HG02938 (cell line): ENCODE results near the gene CD79B.

Experiments
- ATAC-seq: cut with Tn5 transposase; IDR thresholded peaks from one replicate; pipeline ENCODE4 v1.9.1; 2021; ENCODE audit warnings: mild to moderate bottlenecking, moderate library complexity; ENCODE audit not compliant: unreplicated experiment

Gene CD79B

GRCh38 chr17:63931981-63932561 lies at the start of gene CD79B:
Gene CD79B, minus strand, starts transcription at chr17:63932331. Its CDS starts 70 bp downstream, at chr17:63932261.
- ATAC-seq, result peak; percentile 76

- no peak for ATAC-seq
Observed at GRCh38 chr17:63978272-63979200, 46.4 kb upstream of the CD79B start.

- no peak for ATAC-seq
Observed at GRCh38 chr17:63976702-63977101, 44.6 kb upstream of the CD79B start.

GRCh38 chr17:63975541-63976092 lies 43.5 kb upstream of the CD79B start:
- no peak for ATAC-seq

- no peak for ATAC-seq
Observed at GRCh38 chr17:63974594-63975192, 42.6 kb upstream of the CD79B start.

GRCh38 chr17:63973930-63974593 lies 41.9 kb upstream of the CD79B start:
- ATAC-seq, result no peak

- no peak for ATAC-seq
Observed at GRCh38 chr17:63973247-63973646, 41.1 kb upstream of the CD79B start.

- no peak for ATAC-seq
Observed at GRCh38 chr17:63972796-63973195, 40.7 kb upstream of the CD79B start, which contains the start of gene SCN4A. Gene SCN4A, minus strand, starts transcription at chr17:63972918. Its CDS starts 77 bp downstream, at chr17:63972841.

- no peak for ATAC-seq
Observed at GRCh38 chr17:63969278-63969677, 37.1 kb upstream of the CD79B start.

- no peak for ATAC-seq
Observed at GRCh38 chr17:63967953-63968352, 35.8 kb upstream of the CD79B start.

GRCh38 chr17:63966646-63967264 lies 34.6 kb upstream of the CD79B start:
- no peak for ATAC-seq

GRCh38 chr17:63963123-63963522 lies 31.0 kb upstream of the CD79B start:
- no peak for ATAC-seq

GRCh38 chr17:63962298-63962744 lies 30.2 kb upstream of the CD79B start:
- no peak for ATAC-seq

- ATAC-seq, result no peak
Observed at GRCh38 chr17:63961355-63962212, 29.5 kb upstream of the CD79B start.

GRCh38 chr17:63960430-63960829 lies 28.3 kb upstream of the CD79B start:
- no peak for ATAC-seq

GRCh38 chr17:63960006-63960405 lies 27.9 kb upstream of the CD79B start:
- ATAC-seq, result no peak

- ATAC-seq, result no peak
Observed at GRCh38 chr17:63956296-63956920, 24.3 kb upstream of the CD79B start.

- no peak for ATAC-seq
Observed at GRCh38 chr17:63955791-63956190, 23.7 kb upstream of the CD79B start.

- ATAC-seq, result no peak
Observed at GRCh38 chr17:63955232-63955631, 23.1 kb upstream of the CD79B start.
